ENCODE data around the gene ICA1L. TPM values are rescaled to one million over a fixed set of nuclear protein-coding genes. Genes with fewer than 3 reads are reported as not detected.

ICA1L gene
- total RNA-seq, 1 experiment from 2014 or later, result 4.5 TPM

DNA sequence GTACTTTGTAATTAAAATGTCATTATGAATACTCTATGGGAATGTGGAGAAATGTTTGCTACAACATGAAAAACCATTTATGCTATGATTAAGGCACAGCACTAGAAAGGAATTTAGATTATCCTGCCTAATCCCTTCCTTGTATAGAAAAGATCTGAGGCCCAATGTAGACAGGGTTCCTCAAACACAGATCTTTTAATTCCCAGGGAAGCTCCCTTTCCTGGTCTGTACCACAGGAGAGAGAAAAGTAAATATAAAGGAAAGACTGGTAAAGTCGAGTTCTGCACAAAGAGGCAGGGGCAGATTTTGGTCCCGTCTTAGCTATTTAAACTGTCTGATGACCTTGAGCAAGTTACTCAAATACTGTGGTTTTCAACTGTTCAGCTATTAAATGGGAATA, 84.7 kb downstream of the ICA1L start:
- Histone ChIP-seq H3K4me1 (ENCODE audit: insufficient read depth, low read length) (no peaks in the 10 kb centered on the region; the same call in 1 of the 2 replicates), H4K5ac (ENCODE audit: insufficient read length, low read depth, low read length) (no peak overlapping the region), H3K14ac (ENCODE audit: insufficient read depth, low read length) (no peak overlapping the region), H2BK15ac (ENCODE audit: low read depth, low read length) (no peak overlapping the region), H4K91ac (ENCODE audit: insufficient read length, low read depth, low read length) (no peak overlapping the region), H3K79me1 (ENCODE audit: insufficient read depth, low read depth, low read length, poor library complexity, severe bottlenecking) (no peaks in the 10 kb centered on the region), H3K18ac (ENCODE audit: insufficient read length, low read depth, low read length) (no peak overlapping the region), H2BK120ac (ENCODE audit: low read depth, low read length, poor library complexity, severe bottlenecking) (no peak overlapping the region), H3K27ac (ENCODE audit: insufficient read length, low read depth, low read length) (no peak overlapping the region), H3K9me3 (ENCODE audit: control insufficient read depth, low read depth, low read length) (no peaks in the 10 kb centered on the region), H3K4me2 (ENCODE audit: insufficient read depth, insufficient read length, low read length) (no peak overlapping the region), H3K4ac (ENCODE audit: low read depth, low read length) (no peak overlapping the region), H2AK5ac (ENCODE audit: insufficient read length, low read length) (no peak overlapping the region), H4K8ac (replicated peaks; ENCODE audit: insufficient read length, low read depth, low read length) (no peak overlapping the region), H2BK20ac (ENCODE audit: low read depth, low read length, poor library complexity, severe bottlenecking) (no peak overlapping the region), H3K23ac (ENCODE audit: insufficient read length, low read depth, low read length) (no peak overlapping the region), H3K79me2 (ENCODE audit: insufficient read depth, low read length) (peaks cover 1% of the 10 kb centered on the region; the same call in 1 of the 2 replicates), H3T11ph (ENCODE audit: low read length) (no peak overlapping the region), H2BK12ac (ENCODE audit: insufficient read length, low read depth, low read length) (no peak overlapping the region), H2AFZ (ENCODE audit: low read length) (no peak overlapping the region), H3K9ac (ENCODE audit: extremely low read depth, insufficient read length, low read length) (no peak overlapping the region), H2BK5ac (ENCODE audit: insufficient read length, low read length) (no peak overlapping the region), H4K20me1 (ENCODE audit: control insufficient read depth, insufficient read depth, insufficient read length) (no peaks in the 10 kb centered on the region), H3K23me2 (ENCODE audit: insufficient read length, low read depth, low read length, poor library complexity, severe bottlenecking) (no peaks in the 10 kb centered on the region), H3K27me3 (ENCODE audit: insufficient read depth, low read length) (no peaks in the 10 kb centered on the region), H3K56ac (ENCODE audit: insufficient read length, low read depth, low read length) (no peak overlapping the region)
- Mint-ChIP-seq H3K4me1 (no peaks in the 10 kb centered on the region), H3K27me3 (ENCODE audit: low read depth) (no peaks in the 10 kb centered on the region), H3K27ac (no peak overlapping the region), H3K36me3 (ENCODE audit: insufficient read depth in 1 of 3, low read depth in 3 of 3) (peaks cover 0 to 5% (median under 1%) of the 10 kb centered on the region in 3 experiments; a peak in 6 of 7 replicates), H3K9me3 (no peaks in the 10 kb centered on the region), H3K4me3 (no peak overlapping the region)
- WGBS (ENCODE audit: extremely low coverage, insufficient read length, low lambda C conversion rate), result no CpG with 5 or more reads among the region's 2 CpGs
- no peak for DNase-seq
- TF ChIP-seq, protein P1, sequence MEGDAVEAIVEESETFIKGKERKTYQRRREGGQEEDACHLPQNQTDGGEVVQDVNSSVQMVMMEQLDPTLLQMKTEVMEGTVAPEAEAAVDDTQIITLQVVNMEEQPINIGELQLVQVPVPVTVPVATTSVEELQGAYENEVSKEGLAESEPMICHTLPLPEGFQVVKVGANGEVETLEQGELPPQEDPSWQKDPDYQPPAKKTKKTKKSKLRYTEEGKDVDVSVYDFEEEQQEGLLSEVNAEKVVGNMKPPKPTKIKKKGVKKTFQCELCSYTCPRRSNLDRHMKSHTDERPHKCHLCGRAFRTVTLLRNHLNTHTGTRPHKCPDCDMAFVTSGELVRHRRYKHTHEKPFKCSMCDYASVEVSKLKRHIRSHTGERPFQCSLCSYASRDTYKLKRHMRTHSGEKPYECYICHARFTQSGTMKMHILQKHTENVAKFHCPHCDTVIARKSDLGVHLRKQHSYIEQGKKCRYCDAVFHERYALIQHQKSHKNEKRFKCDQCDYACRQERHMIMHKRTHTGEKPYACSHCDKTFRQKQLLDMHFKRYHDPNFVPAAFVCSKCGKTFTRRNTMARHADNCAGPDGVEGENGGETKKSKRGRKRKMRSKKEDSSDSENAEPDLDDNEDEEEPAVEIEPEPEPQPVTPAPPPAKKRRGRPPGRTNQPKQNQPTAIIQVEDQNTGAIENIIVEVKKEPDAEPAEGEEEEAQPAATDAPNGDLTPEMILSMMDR (conservative IDR thresholded peaks at IDR 0.05), result no peak
